Posterior vena cava (tissue), 2 donors: ENCODE data around the gene COBL. TPM values are rescaled to one million over a fixed set of nuclear protein-coding genes. Genes with fewer than 3 reads are reported as not detected.

Experiments used
- DNase-seq: peaks from one replicate; pipeline ENCODE4 v3.0.0-alpha.2; 2020; ENCODE audit warnings: low spot score
- intact Hi-C, 2 donors: fragments of 100-400 bp; cut with DNase I; formaldehyde crosslinking; loops; one replicate each; pipeline versions ENCODE4 v1.14.1 to v1.14.2; 2022 to 2023
- total RNA-seq, 2 donors: library from RNA; stranded (reverse); fragmentation: NEBNext Ultra II Directional; extraction: Animal tissue kit (Norgen Biotek cat#: 25700); gene quantifications; one replicate each; pipeline ENCODE4 v1.2.1, GENCODE V29; 2021
- donor health status: DM: yes; HTN: yes; CAD: no.
- donor health status: DM: yes; HTN: yes; CAD: no.

Gene COBL
- total RNA-seq, 2 donors from 2014 or later: 0.46 to 0.67 TPM

- DNase-seq: no peak
- intact Hi-C loops: no loop called here
These were observed 176.1 kb downstream of the COBL start for GRCh38 chr7:51140199-51141164.

- intact Hi-C loops: no loop called here
- no peak for DNase-seq
These were observed 176.8 kb downstream of the COBL start for GRCh38 chr7:51139796-51140195.

- no peak for DNase-seq
- intact Hi-C loops: no loop called here
These were observed 178.2 kb downstream of the COBL start for GRCh38 chr7:51138123-51139085.

- no peak for DNase-seq
- intact Hi-C loops: no loop called here
These were observed 181.0 kb downstream of the COBL start for GRCh38 chr7:51135576-51135975.

GRCh38 chr7:51134013-51134441 lies 182.6 kb downstream of the COBL start:
- intact Hi-C loops: no loop called here
- no peak for DNase-seq

- DNase-seq: no peak
- intact Hi-C loops: no loop called here
These were observed 183.9 kb downstream of the COBL start for GRCh38 chr7:51132661-51133060.

- intact Hi-C loops: no loop called here
- no peak for DNase-seq
These were observed 186.8 kb downstream of the COBL start for GRCh38 chr7:51129527-51130472.

- no peak for DNase-seq
These were observed 187.8 kb downstream of the COBL start for GRCh38 chr7:51128545-51129435.

GRCh38 chr7:51127618-51127904 lies 189.0 kb downstream of the COBL start:
- intact Hi-C loops: no loop called here
- no peak for DNase-seq

More at GRCh38 chr7:51128545-51129435, 187.8 kb downstream of the COBL start:
- intact Hi-C loops: no loop called here

GRCh38 chr7:51126813-51127617 lies 189.6 kb downstream of the COBL start:
- no peak for DNase-seq
- intact Hi-C loops: no loop called here

- no peak for DNase-seq
- intact Hi-C loops: no loop called here
These were observed 190.3 kb downstream of the COBL start for GRCh38 chr7:51126324-51126723.

GRCh38 chr7:51124321-51124720 lies 192.3 kb downstream of the COBL start:
- DNase-seq: no peak
- intact Hi-C loops: no loop called here

GRCh38 chr7:51123322-51124019 lies 193.1 kb downstream of the COBL start:
- DNase-seq: no peak

GRCh38 chr7:51121931-51122425 lies 194.6 kb downstream of the COBL start:
- DNase-seq: no peak
- intact Hi-C loops: no loop called here

More at GRCh38 chr7:51123322-51124019, 193.1 kb downstream of the COBL start:
- intact Hi-C loops: no loop called here

GRCh38 chr7:51121036-51121790 lies 195.4 kb downstream of the COBL start:
- DNase-seq: no peak
- intact Hi-C loops: no loop called here

GRCh38 chr7:51118628-51119027 lies 198.0 kb downstream of the COBL start:
- DNase-seq: no peak
- intact Hi-C loops: no loop called here
